ENCODE data around the gene TRMT2A. TPM values are rescaled to one million over a fixed set of nuclear protein-coding genes. Genes with fewer than 3 reads are reported as not detected.
"Not testable (repeated sequence)": the region's sequence is repeated elsewhere in the genome, so short reads cannot be mapped to it uniquely, and the experiment has no call there.

The TRMT2A gene
- total RNA-seq, 1 donor from 2014 or later, result 78.5 TPM

GRCh38 chr22:20068640-20069039 is 48.4 kb downstream of the TRMT2A start:
- DNase-seq (ENCODE audit: low spot score, unreplicated experiment), result no peak
- Mint-ChIP-seq H3K27ac (no peak overlapping the region), H3K4me1 (ENCODE audit: low read depth) (no peaks in the 10 kb centered on the region), H3K27me3 (peaks cover 6% of the 10 kb centered on the region), H3K9me3 (ENCODE audit: low read depth) (no peaks in the 10 kb centered on the region), H3K36me3 (ENCODE audit: insufficient read depth) (no peaks in the 10 kb centered on the region), H3K4me3 (ENCODE audit: low read depth) (no peak overlapping the region)
- no peak for TF ChIP-seq CTCF (IDR thresholded peaks at IDR 0.05; ENCODE audit: unreplicated experiment)

DNA sequence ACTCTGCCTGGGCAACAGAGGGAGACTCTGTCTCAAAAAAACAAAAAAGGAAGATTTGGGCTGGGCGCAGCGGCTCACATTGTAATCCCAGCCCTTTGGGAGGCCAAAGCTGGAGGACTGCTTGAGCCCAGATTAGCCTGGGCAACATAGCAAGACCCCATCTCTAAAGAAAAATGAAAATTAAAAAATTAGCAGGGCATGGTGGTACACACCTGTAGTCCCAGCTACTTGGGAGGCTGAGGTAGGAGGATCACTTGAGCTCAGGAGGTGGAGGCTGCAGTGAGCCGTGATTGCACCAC is 49.7 kb downstream of the TRMT2A start:
- H3K9me3 Mint-ChIP-seq (ENCODE audit: low read depth); H3K4me1 Mint-ChIP-seq (ENCODE audit: low read depth); H3K4me3 Mint-ChIP-seq (ENCODE audit: low read depth); DNase-seq (ENCODE audit: low spot score, unreplicated experiment); H3K27me3 Mint-ChIP-seq; H3K36me3 Mint-ChIP-seq (ENCODE audit: insufficient read depth): not testable (repeated sequence)
- H3K27ac Mint-ChIP-seq, result peak overlapping the region; percentile 33

GRCh38 chr22:20066617-20067383 is 50.2 kb downstream of the TRMT2A start:
- no peaks in the 10 kb centered on the region for H3K4me1 Mint-ChIP-seq (ENCODE audit: low read depth)
- no peaks in the 10 kb centered on the region for H3K9me3 Mint-ChIP-seq (ENCODE audit: low read depth)
- peak overlapping the region; percentile 33 for H3K27ac Mint-ChIP-seq
- no peak for TF ChIP-seq CTCF (IDR thresholded peaks at IDR 0.05; ENCODE audit: unreplicated experiment)
- peaks cover 6% of the 10 kb centered on the region for H3K27me3 Mint-ChIP-seq
- no peak overlapping the region for H3K4me3 Mint-ChIP-seq (ENCODE audit: low read depth)
- no peaks in the 10 kb centered on the region for H3K36me3 Mint-ChIP-seq (ENCODE audit: insufficient read depth)
- no peak for DNase-seq (ENCODE audit: low spot score, unreplicated experiment)

DNA sequence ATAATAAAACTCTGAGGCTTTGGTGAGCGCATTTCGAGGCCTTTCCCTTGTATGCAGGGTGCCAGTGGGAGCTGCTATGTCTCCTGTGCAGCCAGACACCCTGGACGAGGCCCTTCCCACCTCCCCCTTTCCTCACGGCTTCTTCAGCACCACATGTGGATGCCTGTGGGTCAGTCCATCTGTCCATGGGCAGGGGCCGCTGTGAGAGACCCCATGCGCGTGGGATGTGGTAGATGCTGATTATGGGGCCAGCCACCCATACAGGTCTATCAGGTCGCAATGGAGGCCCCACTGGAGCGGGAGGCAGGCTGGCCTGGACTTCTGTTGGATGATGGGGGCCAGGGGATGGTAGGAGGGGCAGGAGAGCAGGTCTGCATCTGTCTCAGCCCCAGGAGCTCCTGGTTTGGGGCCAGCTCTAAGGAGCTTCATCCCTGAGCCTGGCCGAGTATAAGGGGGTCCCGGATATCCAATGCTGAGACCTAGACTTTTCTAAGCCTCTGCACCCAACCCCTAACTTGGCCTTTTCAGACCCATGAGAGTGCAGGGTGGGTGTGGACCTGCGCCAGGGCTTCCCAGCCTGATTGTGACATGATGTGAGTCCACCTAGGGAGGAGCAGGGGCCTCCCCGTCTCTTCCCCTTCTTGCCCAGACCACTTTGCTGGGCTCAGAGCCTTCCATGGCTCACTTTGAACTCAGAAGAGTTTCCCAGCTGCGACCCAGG is 51.0 kb downstream of the TRMT2A start:
- Mint-ChIP-seq H3K36me3 (ENCODE audit: insufficient read depth) (no peaks in the 10 kb centered on the region), H3K27ac (no peak overlapping the region), H3K9me3 (ENCODE audit: low read depth) (no peaks in the 10 kb centered on the region), H3K27me3 (no peaks in the 10 kb centered on the region), H3K4me1 (ENCODE audit: low read depth) (no peaks in the 10 kb centered on the region), H3K4me3 (ENCODE audit: low read depth) (no peak overlapping the region)
- no peak for TF ChIP-seq CTCF (IDR thresholded peaks at IDR 0.05; ENCODE audit: unreplicated experiment)
- no peak for DNase-seq (ENCODE audit: low spot score, unreplicated experiment)

GRCh38 chr22:20064545-20065262 is 52.3 kb downstream of the TRMT2A start:
- TF ChIP-seq CTCF (IDR thresholded peaks at IDR 0.05; ENCODE audit: unreplicated experiment), result no peak
- Mint-ChIP-seq H3K9me3 (ENCODE audit: low read depth) (no peaks in the 10 kb centered on the region), H3K36me3 (ENCODE audit: insufficient read depth) (peaks cover 2% of the 10 kb centered on the region), H3K4me3 (ENCODE audit: low read depth) (no peak overlapping the region), H3K27ac (peak overlapping the region; percentile 8), H3K27me3 (no peaks in the 10 kb centered on the region), H3K4me1 (ENCODE audit: low read depth) (no peaks in the 10 kb centered on the region)
- DNase-seq (ENCODE audit: low spot score, unreplicated experiment), result no peak
